Activated CD4-positive, alpha-beta T cell treated with anti-CD3 and anti-CD28 coated beads for 36 hours (primary cell): Measurements from ENCODE around the gene SACS. TPM values are rescaled to one million over a fixed set of nuclear protein-coding genes. Genes with fewer than 3 reads are reported as not detected.

Source experiments
- ATAC-seq: fragments of 200-7000 bp; cut with Tn5 transposase; one replicate; pipeline ENCODE4 v1.10.0; 2021; ENCODE audit warnings: mild to moderate bottlenecking, moderate library complexity
- CTCF ChIA-PET: fragments of 350-600 bp; sonication (Branson Sonifier 250); formaldehyde crosslinking; loops from one replicate; lab custom pipeline; 2021; ENCODE audit warnings: antibody characterized with exemption; lab: Charles Lee
- POLR2A ChIA-PET: fragments of 350-600 bp; sonication (Branson Sonifier 250); formaldehyde crosslinking; loops from one replicate; lab custom pipeline; 2021; ENCODE audit warnings: antibody characterized with exemption, inconsistent platforms; lab: Charles Lee
- DNase-seq: peaks from one replicate; pipeline ENCODE4 v3.0.0-alpha.2; 2020
- H3K27ac Mint-ChIP-seq: one replicate; pipeline ENCODE4 v1.8.0; 2021; ENCODE audit warnings: mixed read lengths
- H3K27me3 Mint-ChIP-seq: one replicate; pipeline ENCODE4 v1.8.0; 2021; ENCODE audit warnings: mixed read lengths
- H3K36me3 Mint-ChIP-seq: one replicate; pipeline ENCODE4 v1.8.0; 2021; ENCODE audit warnings: low read depth, mixed read lengths
- H3K4me1 Mint-ChIP-seq: one replicate; pipeline ENCODE4 v1.8.0; 2021; ENCODE audit warnings: mixed read lengths
- H3K4me3 Mint-ChIP-seq: one replicate; pipeline ENCODE4 v1.8.0; 2021; ENCODE audit warnings: mild to moderate bottlenecking, moderate library complexity, mixed read lengths
- H3K9me3 Mint-ChIP-seq: one replicate; pipeline ENCODE4 v1.8.0; 2021; ENCODE audit warnings: low read depth, mixed read lengths
- intact Hi-C, 2 experiments: fragments of 100-400 bp; cut with DNase I in 1 of 2; cut with micrococcal nuclease in 1 of 2; formaldehyde crosslinking; loops; one replicate each; pipeline versions ENCODE4 v1.14.2 to v1.15.1; 2022 to 2024; cut with DNase I, micrococcal nuclease
- total RNA-seq, 2 experiments: library from RNA; stranded (reverse); gene quantifications; one replicate each; pipeline ENCODE4 v1.2.3, GENCODE V29; 2021

SACS gene
- total RNA-seq, 2 experiments from 2014 or later, result 33.5 to 37.1 TPM

- Mint-ChIP-seq H3K27me3 (peaks cover 4% of the 10 kb centered on the region), H3K4me3 (no peak overlapping the region), H3K27ac (no peak overlapping the region), H3K4me1 (peaks cover 12% of the 10 kb centered on the region), H3K36me3 (no peaks in the 10 kb centered on the region), H3K9me3 (no peaks in the 10 kb centered on the region)
- intact Hi-C loops, result loop anchor here (2.0 to 5.0 kb wide), 6 partner anchors 112 to 765 kb away; partner anchors contain the start of gene MIPEP (in 2 of the 2)
- DNase-seq, result no peak
- POLR2A ChIA-PET, result no interaction called here
- ATAC-seq, result no peak
- CTCF ChIA-PET, result interaction anchor here (0.6 to 2.2 kb wide), 8 partner anchors 12 to 402 kb away, joined by 3 to 7 read pairs (median 4); no protein-coding TSS in a partner anchor
Measured at GRCh38 chr13:23467048-23467931, 33.8 kb upstream of the SACS start.

- intact Hi-C loops, result loop anchor here (1.0 to 5.0 kb wide), 9 partner anchors 112 to 766 kb away; partner anchors contain the start of gene MIPEP (in 2 of the 2)
- H3K4me3 Mint-ChIP-seq, result peak overlapping the region; percentile 54
- no peaks in the 10 kb centered on the region for H3K9me3 Mint-ChIP-seq
- CTCF ChIA-PET, result interaction anchor here (0.6 to 2.2 kb wide), 5 partner anchors 11 to 403 kb away, joined by 3 to 7 read pairs (median 4); no protein-coding TSS in a partner anchor
- peak; percentile 92 for ATAC-seq
- POLR2A ChIA-PET, result no interaction called here
- peaks cover 5% of the 10 kb centered on the region for H3K27me3 Mint-ChIP-seq
- no peak overlapping the region for H3K27ac Mint-ChIP-seq
- DNase-seq, result peak; percentile 78
- H3K36me3 Mint-ChIP-seq, result no peaks in the 10 kb centered on the region
- H3K4me1 Mint-ChIP-seq, result peaks cover 12% of the 10 kb centered on the region
Measured at GRCh38 chr13:23466144-23467002, 32.9 kb upstream of the SACS start.

GRCh38 chr13:23463661-23464060, 30.2 kb upstream of the SACS start:
- Mint-ChIP-seq H3K27ac (no peak overlapping the region), H3K27me3 (peaks cover 4% of the 10 kb centered on the region), H3K4me3 (no peak overlapping the region), H3K4me1 (peaks cover 12% of the 10 kb centered on the region), H3K9me3 (no peaks in the 10 kb centered on the region), H3K36me3 (no peaks in the 10 kb centered on the region)
- ChIA-PET POLR2A (no interaction called here), CTCF (interaction anchor here (0.6 to 0.7 kb wide), 2 partner anchors 756 to 1461 kb away, joined by 3 read pairs; no protein-coding TSS in a partner anchor)
- intact Hi-C loops, result no loop called here
- ATAC-seq (no peak), DNase-seq (no peak)

GRCh38 chr13:23462815-23463559, 29.5 kb upstream of the SACS start:
- ATAC-seq (no peak), DNase-seq (no peak)
- ChIA-PET POLR2A (no interaction called here), CTCF (no interaction called here)
- Mint-ChIP-seq H3K4me3 (no peak overlapping the region), H3K27me3 (peaks cover 4% of the 10 kb centered on the region), H3K9me3 (no peaks in the 10 kb centered on the region), H3K27ac (no peak overlapping the region), H3K36me3 (no peaks in the 10 kb centered on the region), H3K4me1 (peaks cover 12% of the 10 kb centered on the region)
- intact Hi-C loops, result no loop called here

GRCh38 chr13:23461544-23461943, 28.0 kb upstream of the SACS start:
- ChIA-PET CTCF (no interaction called here), POLR2A (no interaction called here)
- Mint-ChIP-seq H3K4me3 (no peak overlapping the region), H3K9me3 (no peaks in the 10 kb centered on the region), H3K27ac (no peak overlapping the region), H3K4me1 (peaks cover 6% of the 10 kb centered on the region), H3K36me3 (no peaks in the 10 kb centered on the region), H3K27me3 (peaks cover 4% of the 10 kb centered on the region)
- ATAC-seq (no peak), DNase-seq (no peak)
- intact Hi-C loops, result no loop called here

GRCh38 chr13:23460921-23461320, 27.4 kb upstream of the SACS start:
- Mint-ChIP-seq H3K4me1 (peaks cover 4% of the 10 kb centered on the region), H3K36me3 (no peaks in the 10 kb centered on the region), H3K27me3 (peaks cover 4% of the 10 kb centered on the region), H3K4me3 (no peak overlapping the region), H3K27ac (no peak overlapping the region), H3K9me3 (no peaks in the 10 kb centered on the region)
- CTCF ChIA-PET, result interaction anchor here (0.5 kb wide), 1 partner anchor 340 kb away, joined by 3 read pairs; no protein-coding TSS in a partner anchor
- POLR2A ChIA-PET, result no interaction called here
- intact Hi-C loops, result no loop called here
- no peak for DNase-seq
- no peak for ATAC-seq

GRCh38 chr13:23460309-23460708, 26.8 kb upstream of the SACS start:
- Mint-ChIP-seq H3K4me3 (no peak overlapping the region), H3K27ac (no peak overlapping the region), H3K36me3 (no peaks in the 10 kb centered on the region), H3K4me1 (peaks cover 2% of the 10 kb centered on the region), H3K9me3 (no peaks in the 10 kb centered on the region), H3K27me3 (peaks cover 3% of the 10 kb centered on the region)
- DNase-seq, result no peak
- ChIA-PET POLR2A (no interaction called here), CTCF (interaction anchor here (0.7 kb wide), 1 partner anchor 186 kb away, joined by 3 read pairs; no protein-coding TSS in a partner anchor)
- no peak for ATAC-seq
- intact Hi-C loops, result no loop called here

- ATAC-seq, result no peak
- Mint-ChIP-seq H3K27me3 (peaks cover 2% of the 10 kb centered on the region), H3K4me1 (no peaks in the 10 kb centered on the region), H3K36me3 (no peaks in the 10 kb centered on the region), H3K27ac (no peak overlapping the region), H3K4me3 (no peak overlapping the region), H3K9me3 (no peaks in the 10 kb centered on the region)
- no peak for DNase-seq
- ChIA-PET CTCF (no interaction called here), POLR2A (no interaction called here)
- intact Hi-C loops, result no loop called here
Measured at GRCh38 chr13:23458989-23459388, 25.5 kb upstream of the SACS start.

- intact Hi-C loops, result no loop called here
- no peaks in the 10 kb centered on the region for H3K4me1 Mint-ChIP-seq
- no peaks in the 10 kb centered on the region for H3K27me3 Mint-ChIP-seq
- H3K36me3 Mint-ChIP-seq, result no peaks in the 10 kb centered on the region
- ATAC-seq (no peak), DNase-seq (no peak)
- no peak overlapping the region for H3K4me3 Mint-ChIP-seq
- POLR2A ChIA-PET, result no interaction called here
- H3K27ac Mint-ChIP-seq, result no peak overlapping the region
- CTCF ChIA-PET, result no interaction called here
- no peaks in the 10 kb centered on the region for H3K9me3 Mint-ChIP-seq
Measured at GRCh38 chr13:23456437-23457210, 23.1 kb upstream of the SACS start.

- CTCF ChIA-PET, result interaction anchor here (0.5 to 2.2 kb wide), 3 partner anchors 9 to 148 kb away, joined by 3 to 7 read pairs (median 6); no protein-coding TSS in a partner anchor
- Mint-ChIP-seq H3K9me3 (no peaks in the 10 kb centered on the region), H3K4me1 (no peaks in the 10 kb centered on the region), H3K36me3 (no peaks in the 10 kb centered on the region), H3K27me3 (no peaks in the 10 kb centered on the region), H3K4me3 (no peak overlapping the region), H3K27ac (no peak overlapping the region)
- intact Hi-C loops, result no loop called here
- POLR2A ChIA-PET, result no interaction called here
- ATAC-seq, result no peak
- no peak for DNase-seq
Measured at GRCh38 chr13:23455401-23456185, 22.1 kb upstream of the SACS start.
